Panc1 (cell line): ENCODE data around the gene KRT26. TPM values are rescaled to one million over a fixed set of nuclear protein-coding genes. Genes with fewer than 3 reads are reported as not detected.
"Not testable (repeated sequence)": the region's sequence is repeated elsewhere in the genome, so short reads cannot be mapped to it uniquely, and the experiment has no call there.

Experiments
- ATAC-seq: fragments of 200-7000 bp; cut with Tn5 transposase; 2 replicates; pipeline ENCODE4 v1.9.1; 2020; ENCODE audit warnings: mild to moderate bottlenecking, moderate library complexity
- BruUV-seq: library from RNA; stranded (reverse); fragments of 400-500 nt; replicated peaks from 2 replicates; lab custom pipeline; 2021; lab: Mats Ljungman, UMichigan
- CTCF ChIA-PET: fragments of 300-600 bp; sonication (Branson Sonifier 250); formaldehyde crosslinking; loops from one replicate; lab custom pipeline; 2022; ENCODE audit warnings: antibody characterized with exemption; lab: Charles Lee
- POLR2A ChIA-PET: fragments of 300-600 bp; sonication (Branson Sonifier 250); formaldehyde crosslinking; loops from one replicate; lab custom pipeline; 2022; ENCODE audit warnings: antibody characterized with exemption; lab: Charles Lee
- DNase-seq: peaks from one replicate; pipeline ENCODE4 v3.0.0-alpha.2; 2010; ENCODE audit warnings: low read depth, low spot score
- H3K27ac ChIP-seq: 2 replicates; pipeline ENCODE4 v1.5.1; 2011; ENCODE audit warnings: mild to moderate bottlenecking, low read length, inconsistent platforms
- H3K27me3 ChIP-seq: fragments of 200-500 bp; sonication (Bioruptor generic); 2 replicates; pipeline ENCODE4 v1.6.0; 2014; ENCODE audit warnings: low read length, inconsistent platforms; ENCODE audit not compliant: control insufficient read depth, insufficient read depth
- H3K36me3 ChIP-seq: fragments of 200-500 bp; sonication (Bioruptor generic); 2 replicates; pipeline ENCODE4 v1.5.1; 2014; ENCODE audit warnings: inconsistent platforms, mild to moderate bottlenecking, low read length, moderate library complexity; ENCODE audit not compliant: control insufficient read depth, insufficient read depth
- H3K4me1 ChIP-seq: 2 replicates; pipeline ENCODE4 v1.5.1; 2011; ENCODE audit warnings: inconsistent platforms, mild to moderate bottlenecking, low read length, moderate library complexity; ENCODE audit not compliant: control insufficient read depth, insufficient read depth
- H3K4me3 ChIP-seq, 2 experiments: 2 replicates each; pipeline ENCODE4 v1.5.1; 2011 to 2012; ENCODE audit warnings: low read depth in 2 of 2, low read length in 2 of 2, mild to moderate bottlenecking in 2 of 2, inconsistent platforms in 1 of 2, moderate library complexity in 1 of 2
- H3K9me3 ChIP-seq: fragments of 200-500 bp; sonication (Bioruptor generic); 2 replicates; pipeline ENCODE4 v1.5.1; 2014; ENCODE audit warnings: low read depth, mild to moderate bottlenecking, inconsistent platforms, low read length, moderate library complexity; ENCODE audit not compliant: control insufficient read depth, insufficient read depth
- CTCF ChIP-seq: fragments of 450-650 bp; IDR thresholded peaks from 2 replicates; pipeline ENCODE4 v1.5.1; 2017; ENCODE audit warnings: mild to moderate bottlenecking
- POLR2AphosphoS5 ChIP-seq: IDR thresholded peaks from 2 replicates; pipeline ENCODE4 v1.6.1; 2012; ENCODE audit warnings: mild to moderate bottlenecking, low read depth, low read length, moderate library complexity
- REST ChIP-seq, 2 experiments: IDR thresholded peaks; 2 replicates each; pipeline ENCODE4 v1.6.1; 2011 to 2012; ENCODE audit warnings: low read depth in 2 of 2, control low read depth in 1 of 2, low read length in 1 of 2, mild to moderate bottlenecking in 1 of 2, moderate library complexity in 1 of 2; ENCODE audit not compliant: insufficient read depth in 1 of 2
- SIN3A ChIP-seq: IDR thresholded peaks from 2 replicates; pipeline ENCODE4 v1.6.1; 2012; ENCODE audit warnings: low read depth, mild to moderate bottlenecking, low read length, moderate library complexity, borderline replicate concordance; ENCODE audit not compliant: insufficient read depth
- TCF7L2 ChIP-seq: IDR thresholded peaks from 2 replicates; pipeline ENCODE4 v1.6.1; 2011; ENCODE audit warnings: mild to moderate bottlenecking, low read depth, low read length, inconsistent platforms
- in situ Hi-C: cut with HindIII; loops from 2 replicates; pipeline ENCODE4 v1.10.0; 2016; ENCODE audit warnings: low sequenced_read_pairs, low pct_unique_long_range_greater_than_20kb
- intact Hi-C: fragments of 100-400 bp; cut with micrococcal nuclease; formaldehyde crosslinking; loops from one replicate; pipeline ENCODE4 v1.10.0; 2022; ENCODE audit not compliant: unreplicated experiment
- total RNA-seq: library from RNA; stranded (reverse); gene quantifications from one replicate; pipeline ENCODE4 v1.2.1, GENCODE V29; 2021; ENCODE audit not compliant: unreplicated experiment

The KRT26 gene
- total RNA-seq, 1 experiment from 2014 or later, result not detected

GRCh38 chr17:40815381-40815780 is 43.4 kb upstream of the KRT26 start:
- POLR2A ChIA-PET, result no interaction called here
- Histone ChIP-seq H3K27ac (no peak overlapping the region), H3K36me3 (peaks cover 8% of the 10 kb centered on the region; the same call in 1 of the 2 replicates), H3K4me1 (peaks cover 10% of the 10 kb centered on the region; the same call in 1 of the 2 replicates), H3K9me3 (no peaks in the 10 kb centered on the region), H3K4me3 (no peak overlapping the region), H3K27me3 (no peaks in the 10 kb centered on the region)
- no peak for TF ChIP-seq SIN3A
- no peak for TF ChIP-seq REST (IDR thresholded peaks at IDR 0.05; ENCODE audit: insufficient read depth in 1 of 2, low read depth in 2 of 2, low read length in 1 of 2)
- no peak for TF ChIP-seq CTCF
- TF ChIP-seq TCF7L2, result no peak
- no peak for TF ChIP-seq POLR2AphosphoS5
- intact Hi-C loops, result no loop called here
- no peak for ATAC-seq
- no TSS peak for BruUV-seq
- in situ Hi-C loops, result no loop called here
- CTCF ChIA-PET, result interaction anchor here (0.6 kb wide), 1 partner anchor 595 kb away, joined by 3 read pairs; no protein-coding TSS in a partner anchor
- no peak for DNase-seq

- intact Hi-C loops, H3K27me3 ChIP-seq, H3K36me3 ChIP-seq, H3K4me3 ChIP-seq, H3K9me3 ChIP-seq, H3K4me1 ChIP-seq, H3K27ac ChIP-seq, POLR2A ChIA-PET, ATAC-seq, BruUV-seq, DNase-seq, in situ Hi-C loops, CTCF ChIA-PET: not testable (repeated sequence)
Observed at GRCh38 chr17:40814657-40815056, 42.7 kb upstream of the KRT26 start.

GRCh38 chr17:40813804-40814203 is 41.8 kb upstream of the KRT26 start:
- DNase-seq (no peak), ATAC-seq (no peak)
- Histone ChIP-seq H3K27me3 (peaks cover 3% of the 10 kb centered on the region; the same call in 1 of the 2 replicates), H3K4me1 (no peaks in the 10 kb centered on the region; the same call in 1 of the 2 replicates), H3K36me3 (peaks cover 8% of the 10 kb centered on the region; the same call in 1 of the 2 replicates), H3K27ac (no peak overlapping the region), H3K4me3 (no peak overlapping the region), H3K9me3 (no peaks in the 10 kb centered on the region)
- POLR2A ChIA-PET, result interaction anchor here (0.6 kb wide), 1 partner anchor 212 kb away, joined by 3 read pairs; no protein-coding TSS in a partner anchor
- in situ Hi-C loops, result no loop called here
- intact Hi-C loops, result no loop called here
- TF ChIP-seq SIN3A, result no peak
- no peak for TF ChIP-seq POLR2AphosphoS5
- TF ChIP-seq REST (IDR thresholded peaks at IDR 0.05; ENCODE audit: insufficient read depth in 1 of 2, low read depth in 2 of 2, low read length in 1 of 2), result no peak
- TF ChIP-seq CTCF, result no peak
- TF ChIP-seq TCF7L2, result no peak
- CTCF ChIA-PET, result no interaction called here
- BruUV-seq, result no TSS peak
